H9 (cell line): ENCODE data around the gene ERC2. TPM values are rescaled to one million over a fixed set of nuclear protein-coding genes. Genes with fewer than 3 reads are reported as not detected.

Experiments used
- DNase-seq: peaks from one replicate; pipeline ENCODE4 v3.0.0-alpha.2; 2017
- H2AFZ ChIP-seq: one replicate; pipeline ENCODE4 v1.6.1; 2013; ENCODE audit warnings: mild to moderate bottlenecking, low read length, control low read depth, moderate library complexity
- H2AK5ac ChIP-seq: 2 replicates; pipeline ENCODE4 v1.6.1; 2013; ENCODE audit warnings: low read length, control low read depth, mixed read lengths; ENCODE audit not compliant: insufficient read length
- H2BK120ac ChIP-seq: one replicate; pipeline ENCODE4 v1.6.1; 2013; ENCODE audit warnings: low read depth, mild to moderate bottlenecking, low read length, control low read depth, inconsistent platforms; ENCODE audit not compliant: poor library complexity, severe bottlenecking
- H2BK12ac ChIP-seq: 2 replicates; pipeline ENCODE4 v1.6.1; 2013; ENCODE audit warnings: low read length, control low read depth, mixed read lengths, low read depth; ENCODE audit not compliant: insufficient read length
- H2BK15ac ChIP-seq: 2 replicates; pipeline ENCODE4 v1.6.1; 2013; ENCODE audit warnings: low read depth, low read length, control low read depth
- H2BK20ac ChIP-seq: one replicate; pipeline ENCODE4 v1.6.1; 2013; ENCODE audit warnings: low read depth, mild to moderate bottlenecking, low read length, control low read depth, inconsistent platforms; ENCODE audit not compliant: poor library complexity, severe bottlenecking
- H2BK5ac ChIP-seq: 2 replicates; pipeline ENCODE4 v1.6.1; 2013; ENCODE audit warnings: low read length, control low read depth, mixed read lengths; ENCODE audit not compliant: insufficient read length
- H3K14ac ChIP-seq: 2 replicates; pipeline ENCODE4 v1.6.1; 2013; ENCODE audit warnings: low read length, control low read depth; ENCODE audit not compliant: insufficient read depth
- H3K18ac ChIP-seq: 2 replicates; pipeline ENCODE4 v1.6.1; 2013; ENCODE audit warnings: low read depth, mild to moderate bottlenecking, mixed read lengths, low read length, control low read depth; ENCODE audit not compliant: insufficient read length
- H3K23ac ChIP-seq: 2 replicates; pipeline ENCODE4 v1.6.1; 2013; ENCODE audit warnings: low read length, control low read depth, mixed read lengths, low read depth; ENCODE audit not compliant: insufficient read length
- H3K23me2 ChIP-seq: 2 replicates; pipeline ENCODE4 v1.6.1; 2013; ENCODE audit warnings: low read depth, mild to moderate bottlenecking, mixed read lengths, low read length, control low read depth; ENCODE audit not compliant: insufficient read length, poor library complexity, severe bottlenecking
- H3K27ac ChIP-seq: 2 replicates; pipeline ENCODE4 v1.5.1; 2013; ENCODE audit warnings: low read length, control low read depth, mixed read lengths, low read depth; ENCODE audit not compliant: insufficient read length
- H3K27me3 ChIP-seq: 2 replicates; pipeline ENCODE4 v1.6.1; 2013; ENCODE audit warnings: low read length, control low read depth, inconsistent platforms; ENCODE audit not compliant: insufficient read depth
- H3K4ac ChIP-seq: 2 replicates; pipeline ENCODE4 v1.6.1; 2013; ENCODE audit warnings: low read depth, mild to moderate bottlenecking, control low read depth, inconsistent platforms, low read length, moderate library complexity
- H3K4me1 ChIP-seq: 2 replicates; pipeline ENCODE4 v1.6.1; 2013; ENCODE audit warnings: low read length, control low read depth, inconsistent platforms; ENCODE audit not compliant: insufficient read depth
- H3K4me2 ChIP-seq: 2 replicates; pipeline ENCODE4 v1.6.1; 2013; ENCODE audit warnings: low read length, control low read depth, mixed read lengths; ENCODE audit not compliant: insufficient read length, insufficient read depth
- H3K56ac ChIP-seq: 2 replicates; pipeline ENCODE4 v1.6.1; 2013; ENCODE audit warnings: low read depth, mild to moderate bottlenecking, mixed read lengths, low read length, control low read depth; ENCODE audit not compliant: insufficient read length
- H3K79me1 ChIP-seq: 2 replicates; pipeline ENCODE4 v1.6.1; 2013; ENCODE audit warnings: low read depth, mild to moderate bottlenecking, moderate library complexity, low read length, control low read depth, inconsistent platforms; ENCODE audit not compliant: insufficient read depth, poor library complexity, severe bottlenecking
- H3K79me2 ChIP-seq: 2 replicates; pipeline ENCODE4 v1.6.1; 2013; ENCODE audit warnings: low read length, control low read depth, inconsistent platforms; ENCODE audit not compliant: insufficient read depth
- H3K9ac ChIP-seq: 2 replicates; pipeline ENCODE4 v1.6.1; 2013; ENCODE audit warnings: low read length, control low read depth, mixed read lengths; ENCODE audit not compliant: insufficient read length; ENCODE audit errors: extremely low read depth
- H3K9me3 ChIP-seq: one replicate; pipeline ENCODE4 v1.6.1; 2013; ENCODE audit warnings: low read depth, low read length, inconsistent platforms; ENCODE audit not compliant: control insufficient read depth
- H3T11ph ChIP-seq: one replicate; pipeline ENCODE4 v1.6.1; 2013; ENCODE audit warnings: mild to moderate bottlenecking, low read length, control low read depth, inconsistent platforms
- H4K20me1 ChIP-seq: one replicate; pipeline ENCODE4 v1.6.1; 2013; ENCODE audit not compliant: control insufficient read depth, insufficient read length, insufficient read depth
- H4K5ac ChIP-seq: 2 replicates; pipeline ENCODE4 v1.6.1; 2013; ENCODE audit warnings: low read depth, mild to moderate bottlenecking, mixed read lengths, low read length, control low read depth; ENCODE audit not compliant: insufficient read length
- H4K8ac ChIP-seq: replicated peaks from 2 replicates; pipeline ENCODE4 v1.6.1; 2013; ENCODE audit warnings: low read length, control low read depth, mixed read lengths, low read depth; ENCODE audit not compliant: insufficient read length
- H4K91ac ChIP-seq: 2 replicates; pipeline ENCODE4 v1.6.1; 2013; ENCODE audit warnings: low read depth, mild to moderate bottlenecking, moderate library complexity, mixed read lengths, low read length, control low read depth; ENCODE audit not compliant: insufficient read length
- H3K27ac Mint-ChIP-seq, 3 experiments: 2 replicates in 2 of 3; 3 replicates in 1 of 3; pipeline ENCODE4 v1.8.0; 2020 to 2021; ENCODE audit warnings: mixed read lengths in 3 of 3, mild to moderate bottlenecking in 1 of 3, moderate library complexity in 1 of 3
- H3K27me3 Mint-ChIP-seq: 2 replicates; pipeline ENCODE4 v1.8.0; 2021; ENCODE audit warnings: low read depth, mild to moderate bottlenecking, moderate library complexity, mixed read lengths
- H3K36me3 Mint-ChIP-seq, 3 experiments: 2 replicates in 2 of 3; 3 replicates in 1 of 3; pipeline ENCODE4 v1.8.0; 2020 to 2021; ENCODE audit warnings: low read depth in 3 of 3, mixed read lengths in 3 of 3; ENCODE audit not compliant: insufficient read depth in 1 of 3
- H3K4me1 Mint-ChIP-seq, 2 experiments: 2 replicates each; pipeline ENCODE4 v1.8.0; 2020; ENCODE audit warnings: mixed read lengths in 2 of 2
- H3K4me3 Mint-ChIP-seq, 2 experiments: 2 replicates in 1 of 2; 3 replicates in 1 of 2; pipeline ENCODE4 v1.8.0; 2020 to 2021; ENCODE audit warnings: mild to moderate bottlenecking in 2 of 2, mixed read lengths in 2 of 2, moderate library complexity in 1 of 2
- H3K9me3 Mint-ChIP-seq, 2 experiments: 2 replicates in 1 of 2; 3 replicates in 1 of 2; pipeline ENCODE4 v1.8.0; 2020; ENCODE audit warnings: mild to moderate bottlenecking in 2 of 2, mixed read lengths in 2 of 2, moderate library complexity in 1 of 2
- CTCF ChIP-seq: fragments of 200-600 bp; sonication (generic); conservative IDR thresholded peaks from 3 replicates; pipeline ENCODE4 v1.8.0; 2021; ENCODE audit warnings: antibody characterized with exemption, mild to moderate bottlenecking
- WGBS: extraction: QIAGEN DNeasy Blood & Tissue Kit; methylation state at CpG from one replicate; pipeline ENCODE4 v1.1.7; 2013; ENCODE audit warnings: missing lambda C conversion rate, low lambda C conversion rate, mixed read lengths; ENCODE audit not compliant: insufficient read length; ENCODE audit errors: extremely low coverage; 5-methylcytosine and 5-hydroxymethylcytosine counted together
- total RNA-seq: library from RNA; stranded (reverse); gene quantifications from 2 replicates; pipeline ENCODE4 v1.2.1, GENCODE V29; 2021

Gene ERC2
- total RNA-seq, 1 experiment from 2014 or later: 15.4 TPM

GRCh38 chr3:55852326-55852725 is 615.9 kb downstream of the ERC2 start:
- no peaks in the 10 kb centered on the region for H3K27me3 Mint-ChIP-seq
- no peak overlapping the region for H2BK20ac ChIP-seq
- no CpG with 5 or more reads among the region's 2 CpGs for WGBS

More at GRCh38 chr3:55852326-55852725, 615.9 kb downstream of the ERC2 start:
- H3K9me3 Mint-ChIP-seq: no peaks in the 10 kb centered on the region
- Histone ChIP-seq H3K9ac (no peak overlapping the region), H3K79me1 (no peaks in the 10 kb centered on the region), H2BK15ac (no peak overlapping the region), H3K79me2 (no peaks in the 10 kb centered on the region), H4K5ac (no peak overlapping the region), H4K91ac (no peak overlapping the region), H4K20me1 (no peaks in the 10 kb centered on the region), H4K8ac (no peak overlapping the region), H2BK5ac (no peak overlapping the region), H3K4me1 (peaks cover 2% of the 10 kb centered on the region; the same call in 1 of the 2 replicates), H2BK120ac (no peak overlapping the region), H2AFZ (no peak overlapping the region), H3K4me2 (no peak overlapping the region), H3K4ac (no peak overlapping the region), H3K14ac (no peak overlapping the region), H3T11ph (no peak overlapping the region), H2BK12ac (no peak overlapping the region), H3K9me3 (no peaks in the 10 kb centered on the region), H2AK5ac (no peak overlapping the region), H3K27me3 (no peaks in the 10 kb centered on the region), H3K56ac (no peak overlapping the region), H3K27ac (no peak overlapping the region), H3K18ac (no peak overlapping the region), H3K23ac (no peak overlapping the region), H3K23me2 (no peaks in the 10 kb centered on the region)
- DNase-seq: no peak
- H3K4me3 Mint-ChIP-seq: no peak overlapping the region
- TF ChIP-seq CTCF: no peak
- H3K4me1 Mint-ChIP-seq: peaks cover 11 to 17% of the 10 kb centered on the region in 2 experiments
- H3K36me3 Mint-ChIP-seq: no peaks in the 10 kb centered on the region
- H3K27ac Mint-ChIP-seq: no peak overlapping the region
